HEK293 (cell line): ENCODE results near the gene C2CD4C.

ENCODE experiments used
- CTCF ChIA-PET: fragments of 350-600 bp; formaldehyde crosslinking; extraction: SDS; loops from one replicate; lab custom pipeline; 2021; ENCODE audit warnings: antibody characterized with exemption; lab: Yijun Ruan, JAX
- POLR2A ChIA-PET: fragments of 300-600 bp; formaldehyde crosslinking; extraction: SDS; loops from one replicate; lab custom pipeline; 2020; ENCODE audit warnings: antibody characterized with exemption, inconsistent platforms; lab: Yijun Ruan, JAX
- H3K27ac ChIP-seq: fragments of 200-500 bp; sonication (Bioruptor generic); 2 replicates; pipeline ENCODE4 v1.5.1; 2014; ENCODE audit warnings: low read depth, low read length, control low read depth, inconsistent platforms; ENCODE audit errors: extremely low read depth
- H3K36me3 ChIP-seq, 2 experiments: fragments of 200-500 bp in 1 of 2; sonication (Bioruptor generic) in 1 of 2; 1 replicate in 1 of 2; 2 replicates in 1 of 2; pipeline ENCODE4 v1.5.1; 2014 to 2017; ENCODE audit warnings: inconsistent platforms in 2 of 2, low read length in 2 of 2; ENCODE audit not compliant: control insufficient read depth in 2 of 2, insufficient read depth in 1 of 2
- H3K4me1 ChIP-seq: fragments of 200-500 bp; sonication (Bioruptor generic); 2 replicates; pipeline ENCODE4 v1.5.1; 2014; ENCODE audit warnings: mild to moderate bottlenecking, low read length, inconsistent platforms; ENCODE audit not compliant: control insufficient read depth, insufficient read depth
- H3K4me3 ChIP-seq: 2 replicates; pipeline ENCODE4 v1.5.1; 2011; ENCODE audit warnings: low read depth, mild to moderate bottlenecking, control low read depth, low read length, moderate library complexity
- H3K9me3 ChIP-seq: fragments of 200-500 bp; sonication (Bioruptor generic); 2 replicates; pipeline ENCODE4 v1.5.1; 2014; ENCODE audit warnings: low read depth, low read length, inconsistent platforms; ENCODE audit not compliant: control insufficient read depth, insufficient read depth
- EGR2 ChIP-seq: fragments of 450-650 bp; formaldehyde crosslinking; IDR thresholded peaks from 2 replicates; pipeline ENCODE4 v1.5.1; 2016; ENCODE audit warnings: low read depth, missing biosample characterization, missing genetic modification characterization
- GLI4 ChIP-seq: fragments of 450-650 bp; formaldehyde crosslinking; IDR thresholded peaks from 2 replicates; pipeline ENCODE4 v1.5.1; 2016; ENCODE audit warnings: missing biosample characterization, missing genetic modification characterization
- GLIS1 ChIP-seq: fragments of 450-650 bp; formaldehyde crosslinking; IDR thresholded peaks from 2 replicates; pipeline ENCODE4 v1.5.1; 2016; ENCODE audit warnings: missing biosample characterization, missing genetic modification characterization
- HOXA7 ChIP-seq: sonication (generic); formaldehyde crosslinking; IDR thresholded peaks from 2 replicates; pipeline ENCODE4 v1.8.1; 2022; ENCODE audit warnings: missing genetic modification reagents, borderline replicate concordance
- KLF1 ChIP-seq: fragments of 450-650 bp; formaldehyde crosslinking; IDR thresholded peaks from 2 replicates; pipeline ENCODE4 v1.5.1; 2016; ENCODE audit warnings: missing biosample characterization, missing genetic modification characterization
- KLF8 ChIP-seq: fragments of 450-650 bp; formaldehyde crosslinking; IDR thresholded peaks from 2 replicates; pipeline ENCODE4 v1.5.1; 2016; ENCODE audit warnings: missing biosample characterization, missing genetic modification characterization
- OVOL3 ChIP-seq: fragments of 450-650 bp; formaldehyde crosslinking; IDR thresholded peaks from 2 replicates; pipeline ENCODE4 v1.5.1; 2016; ENCODE audit warnings: missing biosample characterization, missing genetic modification characterization
- RBAK ChIP-seq: fragments of 450-650 bp; formaldehyde crosslinking; IDR thresholded peaks from 2 replicates; pipeline ENCODE4 v1.5.1; 2016; ENCODE audit warnings: missing biosample characterization, missing genetic modification characterization
- SP2 ChIP-seq: fragments of 450-650 bp; formaldehyde crosslinking; IDR thresholded peaks from 2 replicates; pipeline ENCODE4 v1.5.1; 2016; ENCODE audit warnings: missing biosample characterization, missing genetic modification characterization
- ZBTB1 ChIP-seq: fragments of 450-650 bp; formaldehyde crosslinking; IDR thresholded peaks from 2 replicates; pipeline ENCODE4 v1.5.1; 2016; ENCODE audit warnings: missing biosample characterization, missing genetic modification characterization
- ZBTB21 ChIP-seq: fragments of 450-650 bp; formaldehyde crosslinking; IDR thresholded peaks from 2 replicates; pipeline ENCODE4 v1.5.1; 2017; ENCODE audit warnings: missing biosample characterization, missing genetic modification characterization
- ZEB2 ChIP-seq: fragments of 450-650 bp; formaldehyde crosslinking; IDR thresholded peaks from 2 replicates; pipeline ENCODE4 v1.5.1; 2016; ENCODE audit warnings: missing biosample characterization, missing genetic modification characterization
- ZFHX2 ChIP-seq: fragments of 450-650 bp; formaldehyde crosslinking; conservative IDR thresholded peaks from 2 replicates; pipeline ENCODE4 v1.5.1; 2016; ENCODE audit warnings: missing biosample characterization, missing genetic modification characterization
- ZNF214 ChIP-seq: fragments of 450-650 bp; formaldehyde crosslinking; IDR thresholded peaks from 2 replicates; pipeline ENCODE4 v1.5.1; 2017; ENCODE audit warnings: missing biosample characterization, mild to moderate bottlenecking, missing genetic modification characterization, borderline replicate concordance
- ZNF239 ChIP-seq: fragments of 450-650 bp; formaldehyde crosslinking; IDR thresholded peaks from 2 replicates; pipeline ENCODE4 v1.5.1; 2016; ENCODE audit warnings: missing biosample characterization, missing genetic modification characterization
- ZNF280C ChIP-seq: fragments of 450-650 bp; formaldehyde crosslinking; IDR thresholded peaks from 2 replicates; pipeline ENCODE4 v1.5.1; 2016; ENCODE audit warnings: missing biosample characterization, missing genetic modification characterization
- ZNF350 ChIP-seq: fragments of 450-650 bp; formaldehyde crosslinking; IDR thresholded peaks from 2 replicates; pipeline ENCODE4 v1.5.0; 2017; ENCODE audit warnings: missing biosample characterization, mild to moderate bottlenecking, missing genetic modification characterization
- ZNF366 ChIP-seq: fragments of 450-650 bp; formaldehyde crosslinking; conservative IDR thresholded peaks from 2 replicates; pipeline ENCODE4 v1.5.1; 2016; ENCODE audit warnings: missing biosample characterization, missing genetic modification characterization
- ZNF391 ChIP-seq: fragments of 450-650 bp; formaldehyde crosslinking; IDR thresholded peaks from 2 replicates; pipeline ENCODE4 v1.5.1; 2016; ENCODE audit warnings: low read depth, missing biosample characterization, missing genetic modification characterization, borderline replicate concordance
- ZNF433 ChIP-seq: fragments of 450-650 bp; formaldehyde crosslinking; IDR thresholded peaks from 2 replicates; pipeline ENCODE4 v1.5.1; 2016; ENCODE audit warnings: missing biosample characterization, missing genetic modification characterization, low read depth
- ZNF549 ChIP-seq: fragments of 450-650 bp; IDR thresholded peaks from 2 replicates; pipeline ENCODE4 v1.5.1; 2018; ENCODE audit warnings: missing biosample characterization, missing genetic modification characterization, mild to moderate bottlenecking, inconsistent platforms, moderate library complexity
- ZNF555 ChIP-seq: fragments of 450-650 bp; formaldehyde crosslinking; conservative IDR thresholded peaks from 2 replicates; pipeline ENCODE4 v1.5.1; 2017; ENCODE audit warnings: missing biosample characterization, mild to moderate bottlenecking, missing genetic modification characterization, inconsistent platforms
- ZNF621 ChIP-seq: fragments of 450-650 bp; formaldehyde crosslinking; IDR thresholded peaks from 2 replicates; pipeline ENCODE4 v1.5.1; 2017; ENCODE audit warnings: missing biosample characterization, missing genetic modification characterization
- ZNF677 ChIP-seq: fragments of 450-650 bp; IDR thresholded peaks from 2 replicates; pipeline ENCODE4 v1.5.0; 2018; ENCODE audit warnings: missing biosample characterization, mild to moderate bottlenecking, missing genetic modification characterization, moderate library complexity
- ZNF785 ChIP-seq: fragments of 450-650 bp; formaldehyde crosslinking; IDR thresholded peaks from 2 replicates; pipeline ENCODE4 v1.5.1; 2016; ENCODE audit warnings: missing biosample characterization, missing genetic modification characterization
- ZNF843 ChIP-seq: fragments of 450-650 bp; formaldehyde crosslinking; IDR thresholded peaks from 2 replicates; pipeline ENCODE4 v1.5.1; 2016; ENCODE audit warnings: missing biosample characterization, missing genetic modification characterization
- ZSCAN16 ChIP-seq: fragments of 450-650 bp; formaldehyde crosslinking; IDR thresholded peaks from 2 replicates; pipeline ENCODE4 v1.5.1; 2016; ENCODE audit warnings: missing biosample characterization, missing genetic modification characterization
- TF ChIP-seq, protein P1 (sequence below): fragments of 450-650 bp; formaldehyde crosslinking; IDR thresholded peaks from 2 replicates; pipeline ENCODE4 v1.5.1; 2016; ENCODE audit warnings: missing biosample characterization, missing genetic modification characterization
- TF ChIP-seq, protein P2 (sequence below): fragments of 450-650 bp; formaldehyde crosslinking; IDR thresholded peaks from 2 replicates; pipeline ENCODE4 v1.5.1; 2017; ENCODE audit warnings: missing biosample characterization, missing genetic modification characterization

Gene C2CD4C

DNA sequence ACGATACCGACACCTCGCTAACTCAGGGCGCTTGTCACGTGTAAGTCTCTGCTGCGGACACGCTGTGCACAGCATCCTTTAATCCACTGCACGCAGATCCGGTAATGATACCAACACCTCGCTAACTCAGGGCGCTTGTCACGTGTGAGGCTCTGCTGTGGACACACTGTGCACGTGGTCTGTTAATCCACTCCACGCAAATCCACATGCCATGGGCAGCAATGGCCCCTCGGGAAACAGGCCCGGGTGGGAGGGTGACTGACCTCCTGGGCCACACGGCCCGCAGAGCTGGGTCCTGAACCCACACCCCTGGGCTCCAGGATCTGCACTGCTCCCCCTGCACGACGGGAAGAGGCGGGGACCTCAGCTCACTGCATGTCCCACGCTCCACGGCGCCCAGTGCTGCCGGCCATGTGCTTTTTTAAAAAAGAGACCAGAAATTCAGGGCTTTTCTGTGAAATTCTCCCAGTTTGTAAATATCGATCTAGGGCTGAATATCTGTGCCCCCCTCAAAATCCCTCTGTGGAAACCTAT lies 35.8 kb upstream of the C2CD4C start:
- Histone ChIP-seq H3K4me1 (no peaks in the 10 kb centered on the region), H3K36me3 (no peaks in the 10 kb centered on the region; a peak in 1 of 3 replicates), H3K27ac (no peak overlapping the region), H3K9me3 (no peaks in the 10 kb centered on the region), H3K4me3 (no peak overlapping the region)
- CTCF ChIA-PET: no interaction called here
- POLR2A ChIA-PET: no interaction called here
- TF ChIP-seq ZBTB1 (tag by site-specific recombination): no peak
- no peak for TF ChIP-seq ZNF555 (tag by site-specific recombination)
- TF ChIP-seq ZNF350 (tag by site-specific recombination): no peak
- no peak for TF ChIP-seq ZEB2
- TF ChIP-seq ZSCAN16 (tag by site-specific recombination): no peak
- TF ChIP-seq ZNF677 (tag by site-specific recombination): no peak
- TF ChIP-seq ZNF239 (tag by site-specific recombination): no peak
- no peak for TF ChIP-seq EGR2 (tag by site-specific recombination)
- no peak for TF ChIP-seq ZNF549
- no peak for TF ChIP-seq ZNF391 (tag by site-specific recombination)

GRCh38 chr19:443005-443404 lies 34.1 kb upstream of the C2CD4C start:
- no peak overlapping the region for H3K4me3 ChIP-seq
- no peaks in the 10 kb centered on the region for H3K4me1 ChIP-seq
- H3K9me3 ChIP-seq: no peaks in the 10 kb centered on the region
- no peak overlapping the region for H3K27ac ChIP-seq
- H3K36me3 ChIP-seq: peaks cover 0 to 3% of the 10 kb centered on the region in 2 experiments; a peak in 2 of 3 replicates
- TF ChIP-seq KLF1 (tag by site-specific recombination) (peak; percentile 33; the same call in 1 of the 2 replicates), KLF8 (tag by site-specific recombination) (no peak), EGR2 (tag by site-specific recombination) (peak; percentile 75), ZFHX2 (peak; percentile 74), GLI4 (tag by site-specific recombination) (no peak), ZBTB21 (tag by site-specific recombination) (no peak), ZNF366 (tag by site-specific recombination) (peak; percentile 88)
- CTCF ChIA-PET: no interaction called here
- POLR2A ChIA-PET: no interaction called here

- Histone ChIP-seq H3K9me3 (no peaks in the 10 kb centered on the region), H3K4me3 (no peak overlapping the region), H3K36me3 (peaks cover 0 to 5% of the 10 kb centered on the region in 2 experiments; a peak in 2 of 3 replicates), H3K27ac (no peak overlapping the region), H3K4me1 (no peaks in the 10 kb centered on the region)
- CTCF ChIA-PET: no interaction called here
- POLR2A ChIA-PET: no interaction called here
- TF ChIP-seq ZNF785 (tag by site-specific recombination) (no peak), ZNF214 (tag by site-specific recombination) (no peak), GLIS1 (tag by site-specific recombination) (no peak), ZNF621 (tag by site-specific recombination) (no peak), ZNF280C (tag by site-specific recombination) (no peak), ZFHX2 (peak; percentile 65), SP2 (no peak), ZNF843 (no peak), RBAK (tag by site-specific recombination) (no peak), KLF1 (tag by site-specific recombination) (peak; percentile 24; the same call in 1 of the 2 replicates), OVOL3 (tag by site-specific recombination) (no peak), ZNF433 (no peak), HOXA7 (CRISPR knock-in tag) (no peak)
- TF ChIP-seq, protein P1, sequence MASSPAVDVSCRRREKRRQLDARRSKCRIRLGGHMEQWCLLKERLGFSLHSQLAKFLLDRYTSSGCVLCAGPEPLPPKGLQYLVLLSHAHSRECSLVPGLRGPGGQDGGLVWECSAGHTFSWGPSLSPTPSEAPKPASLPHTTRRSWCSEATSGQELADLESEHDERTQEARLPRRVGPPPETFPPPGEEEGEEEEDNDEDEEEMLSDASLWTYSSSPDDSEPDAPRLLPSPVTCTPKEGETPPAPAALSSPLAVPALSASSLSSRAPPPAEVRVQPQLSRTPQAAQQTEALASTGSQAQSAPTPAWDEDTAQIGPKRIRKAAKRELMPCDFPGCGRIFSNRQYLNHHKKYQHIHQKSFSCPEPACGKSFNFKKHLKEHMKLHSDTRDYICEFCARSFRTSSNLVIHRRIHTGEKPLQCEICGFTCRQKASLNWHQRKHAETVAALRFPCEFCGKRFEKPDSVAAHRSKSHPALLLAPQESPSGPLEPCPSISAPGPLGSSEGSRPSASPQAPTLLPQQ (tag by site-specific recombination): no peak
- TF ChIP-seq, protein P2, sequence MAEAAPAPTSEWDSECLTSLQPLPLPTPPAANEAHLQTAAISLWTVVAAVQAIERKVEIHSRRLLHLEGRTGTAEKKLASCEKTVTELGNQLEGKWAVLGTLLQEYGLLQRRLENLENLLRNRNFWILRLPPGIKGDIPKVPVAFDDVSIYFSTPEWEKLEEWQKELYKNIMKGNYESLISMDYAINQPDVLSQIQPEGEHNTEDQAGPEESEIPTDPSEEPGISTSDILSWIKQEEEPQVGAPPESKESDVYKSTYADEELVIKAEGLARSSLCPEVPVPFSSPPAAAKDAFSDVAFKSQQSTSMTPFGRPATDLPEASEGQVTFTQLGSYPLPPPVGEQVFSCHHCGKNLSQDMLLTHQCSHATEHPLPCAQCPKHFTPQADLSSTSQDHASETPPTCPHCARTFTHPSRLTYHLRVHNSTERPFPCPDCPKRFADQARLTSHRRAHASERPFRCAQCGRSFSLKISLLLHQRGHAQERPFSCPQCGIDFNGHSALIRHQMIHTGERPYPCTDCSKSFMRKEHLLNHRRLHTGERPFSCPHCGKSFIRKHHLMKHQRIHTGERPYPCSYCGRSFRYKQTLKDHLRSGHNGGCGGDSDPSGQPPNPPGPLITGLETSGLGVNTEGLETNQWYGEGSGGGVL (tag by site-specific recombination): no peak
These were observed 33.1 kb upstream of the C2CD4C start for GRCh38 chr19:442085-442484.
